Suppressor macrophage treated with lipopolysaccharide for 4 hours (primary cell): ENCODE measurements around the gene CLASP1.
"Not testable (repeated sequence)": the region's sequence is repeated elsewhere in the genome, so short reads cannot be mapped to it uniquely, and the experiment has no call there.

Experiments used
- DNase-seq: peaks from one replicate; pipeline ENCODE4 v3.0.0-alpha.2; 2020

Gene CLASP1

DNA sequence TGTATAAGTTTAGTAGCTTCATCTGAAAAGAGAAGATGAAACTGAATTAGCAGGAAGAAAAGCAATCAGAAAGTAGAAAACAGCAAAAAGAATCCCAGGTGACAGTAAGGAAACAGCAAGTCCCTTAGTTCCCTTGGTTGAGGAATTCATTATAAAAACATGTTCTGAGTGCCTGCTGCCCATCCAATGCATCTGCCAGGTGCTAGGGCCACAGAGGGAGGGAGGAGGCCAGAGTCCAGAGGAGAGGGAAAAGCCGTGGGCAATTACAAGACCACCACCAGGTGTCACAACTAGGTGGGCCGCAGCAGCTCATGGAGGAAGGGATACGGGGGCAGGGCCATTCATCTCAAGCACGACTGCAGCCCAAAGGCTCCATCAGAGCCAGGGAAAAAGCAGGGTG lies 308.3 kb downstream of the CLASP1 start:
- DNase-seq = no peak

DNA sequence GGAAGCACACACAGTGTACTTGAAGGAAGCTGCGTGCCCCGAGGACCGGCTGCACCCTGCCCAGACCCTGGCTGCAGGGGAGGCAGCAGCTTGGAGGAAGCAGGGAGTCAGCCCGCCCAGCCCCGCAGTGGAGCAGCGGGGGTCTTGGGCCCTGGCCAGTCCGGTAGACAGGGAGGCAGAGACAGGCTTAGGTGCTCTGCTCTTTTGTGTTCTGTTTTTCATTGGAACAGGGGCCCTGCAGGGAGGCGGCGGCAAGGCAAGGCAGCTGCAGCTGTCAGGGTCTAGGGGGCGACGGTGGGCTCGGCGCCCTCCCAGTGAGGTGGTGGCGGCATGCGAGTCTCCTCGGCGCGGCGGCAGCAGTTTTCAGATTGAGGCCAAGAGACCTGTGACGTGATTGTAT lies 311.0 kb downstream of the CLASP1 start:
- no peak for DNase-seq

DNA sequence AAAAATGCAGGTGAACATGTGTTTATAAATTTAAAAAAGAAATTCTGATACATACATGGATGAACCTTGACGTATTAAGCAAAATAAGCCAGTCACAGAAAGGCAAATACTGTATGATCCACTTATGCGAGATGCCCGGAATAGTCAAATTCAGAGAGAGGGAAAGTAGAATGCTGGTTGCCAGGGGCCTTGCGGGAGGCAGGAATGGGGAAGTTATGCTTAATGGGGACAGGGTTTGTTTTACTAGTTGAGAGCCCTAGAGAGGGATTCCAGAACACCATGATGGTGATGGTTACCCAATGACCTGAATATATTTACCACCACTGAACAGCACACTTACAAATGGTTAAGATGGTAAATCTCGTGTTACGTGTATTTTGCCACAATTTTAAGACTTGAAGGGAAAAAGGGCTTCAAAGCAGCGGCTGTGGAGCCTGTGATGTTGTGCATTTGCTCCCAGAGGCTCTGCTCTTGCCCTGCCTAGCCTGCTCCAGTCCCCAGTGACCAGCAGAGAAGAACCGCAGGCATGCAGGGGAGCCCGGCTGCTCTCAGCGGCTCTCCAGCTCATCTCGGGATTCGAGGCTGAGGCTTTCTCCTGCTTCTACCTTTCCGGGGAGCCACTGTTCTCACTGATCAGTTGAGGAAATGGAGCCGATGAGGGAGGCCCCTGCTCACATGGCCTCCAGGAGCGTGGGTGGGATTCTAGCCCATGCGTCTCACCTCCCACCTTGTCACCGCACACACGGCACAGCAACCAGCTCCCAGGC lies 312.6 kb downstream of the CLASP1 start:
- no peak for DNase-seq

DNA sequence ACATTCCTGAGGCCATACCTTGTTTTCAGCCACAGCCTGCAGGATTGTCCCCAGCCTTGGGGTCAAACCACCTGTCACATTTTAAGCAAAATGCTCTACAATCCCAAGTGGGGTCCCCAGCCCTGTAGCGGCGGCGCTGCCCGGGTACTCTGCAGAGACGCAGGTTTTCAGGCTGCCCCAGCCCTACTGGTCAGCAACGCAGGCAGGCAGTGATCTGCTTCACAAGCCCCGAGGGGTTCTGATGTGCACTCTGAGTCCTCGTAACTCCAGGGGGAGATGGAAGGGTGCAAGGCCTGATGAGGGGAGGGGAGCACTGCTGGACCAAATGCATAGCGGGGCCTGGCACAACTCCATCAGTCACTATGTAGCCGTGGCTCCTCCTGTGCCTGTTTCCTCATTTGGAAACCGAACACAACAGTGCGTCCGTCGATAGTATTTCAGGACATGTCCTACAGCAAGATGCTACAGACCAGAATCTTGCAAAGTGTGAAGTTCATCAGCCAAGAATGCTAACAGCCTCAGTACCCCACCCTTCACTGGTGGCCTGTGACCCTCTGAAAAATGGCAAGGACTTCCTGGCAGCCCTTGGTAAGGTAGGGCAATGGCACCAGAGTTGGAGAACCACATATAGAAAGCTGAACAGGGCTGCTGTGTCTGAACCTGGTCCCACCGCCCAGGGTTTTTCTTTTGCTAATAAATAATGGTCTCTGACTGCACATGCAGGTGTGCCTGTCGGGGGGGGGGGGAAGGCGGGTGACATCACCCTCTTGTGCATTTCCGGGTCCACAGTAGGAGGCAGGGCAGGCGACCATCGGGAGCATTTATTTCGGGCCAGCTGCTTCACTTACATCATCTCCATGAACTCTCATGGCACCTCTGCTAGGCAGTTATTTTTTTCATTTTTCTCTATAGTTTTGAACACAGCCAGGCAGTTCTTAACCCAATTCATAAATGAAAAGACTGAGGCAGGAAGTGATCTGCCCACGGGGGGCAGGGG lies 313.7 kb downstream of the CLASP1 start:
- no peak for DNase-seq

DNA sequence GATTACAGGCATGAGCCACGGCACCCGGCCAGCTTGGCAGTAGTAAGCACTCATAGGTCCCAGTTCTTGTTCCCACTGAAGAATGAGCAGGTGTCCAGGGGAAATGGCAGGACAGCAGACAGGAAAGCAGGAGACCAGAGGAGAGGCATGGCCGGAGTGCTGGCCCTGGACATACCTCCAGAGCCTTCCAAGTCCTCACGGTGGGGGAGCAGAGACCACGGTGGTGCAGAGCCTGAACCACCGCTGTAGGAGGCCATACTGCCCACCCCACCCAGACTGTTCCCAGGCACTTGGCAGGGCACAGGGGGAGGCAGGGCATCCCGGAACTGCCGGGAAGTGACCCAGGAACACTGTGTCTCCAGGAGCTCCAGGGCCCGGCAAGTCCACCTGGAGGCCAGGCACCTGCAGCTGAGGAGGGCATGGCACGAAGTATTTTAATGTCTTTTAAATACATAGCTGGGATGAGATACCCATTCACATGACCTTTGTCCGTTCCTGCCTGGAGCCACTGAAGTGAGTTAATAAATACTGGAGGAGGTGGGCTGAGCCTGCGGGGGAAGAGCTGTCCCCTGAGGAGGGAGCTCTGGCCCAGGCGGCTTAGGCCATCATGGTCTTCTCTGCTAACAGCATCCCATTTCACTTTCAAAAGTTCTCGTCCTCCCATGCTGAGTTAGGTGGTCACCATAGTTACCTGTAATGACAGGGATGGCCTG lies 314.5 kb downstream of the CLASP1 start:
- no peak for DNase-seq

DNA sequence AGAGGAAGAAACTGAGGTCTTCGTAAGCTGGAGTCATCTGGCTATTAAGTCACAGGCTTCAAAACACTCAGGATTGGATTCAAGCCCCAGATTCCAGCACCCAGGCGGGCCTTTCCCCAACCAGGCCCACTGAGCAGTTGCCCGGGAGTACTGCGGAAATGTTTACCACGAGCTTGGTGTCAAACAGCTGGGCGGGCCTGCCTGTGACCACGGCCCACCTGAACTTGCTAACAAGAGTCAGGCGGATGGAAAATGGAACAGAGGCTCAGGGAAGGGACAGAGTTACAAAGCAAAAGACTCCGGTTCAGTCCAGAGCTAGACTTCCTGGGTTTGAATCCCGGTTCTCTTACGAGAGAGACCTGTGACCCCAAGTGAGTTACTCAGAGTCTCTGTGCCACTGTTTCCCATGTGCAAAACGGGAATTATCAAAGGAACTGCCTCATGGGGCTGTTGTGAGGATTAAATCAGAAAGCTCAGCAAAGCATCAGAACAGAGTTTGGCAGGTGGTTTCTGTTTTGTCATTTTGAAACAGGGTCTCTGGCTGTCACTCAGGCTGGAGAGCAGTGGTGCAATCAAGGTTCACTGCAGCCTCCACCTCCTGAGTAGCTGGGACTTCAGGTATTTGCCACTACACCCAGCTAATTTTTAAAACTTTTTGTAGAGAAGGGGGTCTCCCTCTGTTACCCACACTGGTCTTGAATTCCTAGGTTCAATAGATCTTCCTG lies 315.3 kb downstream of the CLASP1 start:
- DNase-seq = no peak

DNA sequence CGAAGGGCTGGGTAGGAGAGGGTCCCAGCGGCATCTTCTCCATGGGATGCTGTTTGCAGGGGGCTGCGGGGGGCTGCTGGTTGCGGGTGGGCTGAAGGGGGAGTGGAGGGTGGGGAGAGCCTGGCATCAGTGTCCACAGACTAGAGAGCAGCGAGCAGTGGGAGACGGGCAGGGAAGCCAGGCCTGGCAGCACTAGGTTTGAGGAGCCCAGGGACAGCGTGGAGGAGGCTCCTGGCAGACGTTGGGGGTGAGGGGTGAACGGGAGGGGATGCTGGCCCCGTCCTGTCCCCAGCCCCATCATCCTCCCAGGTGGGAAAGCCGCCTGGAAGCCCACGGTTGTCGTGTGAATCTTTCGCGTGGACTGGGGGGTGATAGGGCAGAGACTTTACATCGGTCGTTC lies 316.0 kb downstream of the CLASP1 start:
- DNase-seq = no peak

DNA sequence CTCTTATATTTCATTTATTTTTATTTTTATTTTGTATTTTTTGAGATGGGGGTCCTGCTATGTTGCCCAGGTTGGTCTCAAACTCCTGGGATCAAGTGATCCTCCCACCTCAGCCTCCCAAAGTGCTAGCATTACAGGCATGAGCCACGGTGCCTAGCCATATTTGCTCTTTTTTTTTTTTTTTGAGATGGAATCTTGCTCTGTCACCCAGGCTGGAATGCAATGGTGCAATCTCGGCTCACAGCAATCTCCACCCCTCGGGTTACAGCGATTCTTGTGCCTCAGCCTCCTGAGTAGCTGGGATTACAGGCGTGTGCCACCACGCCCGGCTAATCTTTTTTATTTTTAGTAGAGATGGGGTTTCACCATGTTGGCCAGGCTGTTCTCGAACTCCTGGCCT lies 317.9 kb downstream of the CLASP1 start:
- DNase-seq = not testable (repeated sequence)

DNA sequence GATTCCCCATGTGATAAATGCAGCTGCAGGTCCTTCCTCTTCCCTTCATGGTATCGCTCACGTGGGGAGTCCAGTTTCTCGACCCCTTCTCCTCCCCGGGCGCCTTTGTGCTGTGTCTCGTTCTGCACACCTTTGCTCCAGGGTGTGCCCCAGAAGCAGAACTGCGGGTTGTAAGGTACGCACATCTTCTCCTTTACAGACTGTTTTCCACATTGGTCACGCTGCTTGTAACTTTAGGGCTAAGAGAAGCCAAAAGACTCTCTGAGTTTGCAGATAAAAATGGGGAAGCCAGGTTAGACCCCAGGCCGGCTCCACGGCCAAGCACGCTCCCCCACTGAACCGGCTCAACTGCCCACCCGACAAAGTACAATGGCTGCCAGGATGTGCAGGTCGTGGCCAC lies 318.3 kb downstream of the CLASP1 start:
- DNase-seq = no peak

DNA sequence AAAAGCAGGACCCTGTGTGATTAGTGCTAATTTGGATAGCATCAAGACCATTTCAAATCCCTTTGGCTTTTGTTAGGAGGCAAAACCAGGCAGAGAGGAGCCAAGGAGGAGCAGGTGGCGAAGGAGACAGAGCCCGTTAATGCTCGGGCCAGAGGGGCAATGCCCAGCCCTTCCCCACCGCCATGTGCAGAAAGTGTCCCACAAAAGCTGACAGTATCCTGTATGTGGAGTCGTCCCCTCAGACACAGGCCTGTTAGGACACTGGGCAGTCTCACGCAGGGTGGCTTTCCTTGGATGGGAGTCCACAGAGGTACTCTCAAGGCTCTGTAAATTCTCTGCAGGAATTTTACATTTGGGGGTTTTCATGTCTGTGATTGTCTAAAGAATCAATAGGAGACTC lies 319.5 kb downstream of the CLASP1 start:
- no peak for DNase-seq

DNA sequence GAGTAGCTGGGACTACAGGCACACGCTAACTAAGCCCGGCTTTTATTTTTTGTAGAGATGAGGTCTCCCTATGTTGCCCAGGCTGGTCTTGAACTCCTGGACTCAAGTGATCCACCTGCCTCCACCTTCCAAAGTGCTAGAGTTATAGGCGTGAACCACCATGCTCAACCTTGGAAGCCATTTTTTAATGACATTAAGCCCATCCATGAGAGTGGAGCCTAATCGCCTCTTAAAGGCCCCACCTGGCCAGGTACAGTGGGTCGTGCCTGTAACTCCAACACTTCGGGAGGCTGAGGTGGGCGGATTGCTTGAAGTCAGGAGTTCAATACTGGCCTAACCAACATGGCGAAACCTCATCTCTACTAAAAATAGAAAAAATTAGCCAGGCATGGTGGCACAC lies 322.6 kb downstream of the CLASP1 start:
- no peak for DNase-seq

DNA sequence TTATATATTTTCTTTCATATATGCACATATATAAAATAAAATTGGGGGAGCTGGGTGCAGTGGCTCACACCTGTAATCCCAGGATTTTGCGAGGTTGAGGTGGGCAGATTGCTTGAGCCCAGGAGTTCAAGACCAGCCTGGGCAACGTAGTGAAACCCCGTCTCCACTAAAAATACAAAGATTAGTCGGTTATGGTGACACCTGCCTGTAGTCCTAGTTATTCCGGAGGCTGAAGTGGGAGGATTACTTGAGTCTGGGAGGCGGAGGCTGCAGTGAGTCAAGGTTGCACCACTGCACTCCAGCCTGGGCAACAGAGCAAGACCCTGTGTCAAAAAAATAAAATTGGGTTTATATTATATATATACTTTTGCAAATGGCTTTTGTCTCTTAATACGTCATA lies 324.7 kb downstream of the CLASP1 start:
- DNase-seq = no peak

DNA sequence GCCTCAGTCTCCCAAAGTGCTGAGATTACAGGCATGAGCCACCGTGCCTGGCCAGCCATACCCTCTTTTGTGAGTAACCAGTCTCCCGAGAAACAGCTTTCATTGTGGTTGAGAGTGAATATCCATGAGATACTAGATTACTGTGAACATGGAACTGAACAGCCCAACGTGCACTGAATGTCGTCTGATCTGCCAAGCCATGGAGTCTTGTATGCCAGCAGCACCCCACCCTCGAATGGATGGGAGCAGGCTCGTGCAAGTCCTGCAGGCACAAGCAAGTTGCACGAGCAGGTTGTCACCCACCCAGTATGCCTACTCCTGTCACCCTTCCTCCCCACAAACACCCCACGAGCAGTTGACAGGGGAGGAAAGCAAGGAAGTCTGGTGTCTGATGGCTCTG lies 327.8 kb downstream of the CLASP1 start:
- no peak for DNase-seq

DNA sequence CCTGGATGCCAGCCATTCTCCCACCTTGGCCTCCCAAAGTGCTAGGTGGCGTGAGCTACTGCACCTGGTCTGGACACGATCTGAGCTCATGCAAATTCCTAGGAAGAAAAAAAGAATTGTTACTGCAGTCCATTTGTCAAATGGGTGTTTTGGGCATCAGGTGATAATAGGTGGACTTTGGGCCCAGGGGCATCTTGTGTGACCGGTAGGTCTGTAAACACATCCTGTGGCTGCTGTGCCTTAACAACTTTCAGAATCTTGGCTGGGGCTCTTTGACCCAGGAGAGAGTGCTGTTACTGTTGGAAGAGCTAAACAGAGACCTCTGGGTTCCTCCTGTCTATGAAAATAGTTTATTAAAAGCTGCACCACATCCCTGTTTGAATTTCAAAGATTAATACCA lies 329.3 kb downstream of the CLASP1 start:
- DNase-seq = no peak

DNA sequence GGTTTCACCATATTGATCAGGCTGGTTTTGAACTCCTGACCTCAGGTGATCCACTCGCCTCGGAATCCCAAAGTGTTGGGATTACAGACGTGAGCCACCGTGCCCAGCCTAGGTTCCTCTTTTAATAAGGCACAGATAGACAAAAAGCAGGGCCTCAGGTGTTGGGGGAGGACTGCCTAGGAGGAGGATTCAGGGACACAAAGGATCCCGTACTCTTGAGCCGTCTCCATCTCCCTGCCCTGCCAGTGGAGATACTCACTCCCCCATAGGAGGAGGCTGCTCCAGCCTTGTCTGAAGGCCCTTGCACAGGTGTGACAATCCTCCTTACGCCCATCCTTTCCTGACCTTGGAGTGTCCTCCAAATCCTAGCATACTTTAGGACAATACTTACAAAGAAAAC lies 332.3 kb downstream of the CLASP1 start:
- no peak for DNase-seq

DNA sequence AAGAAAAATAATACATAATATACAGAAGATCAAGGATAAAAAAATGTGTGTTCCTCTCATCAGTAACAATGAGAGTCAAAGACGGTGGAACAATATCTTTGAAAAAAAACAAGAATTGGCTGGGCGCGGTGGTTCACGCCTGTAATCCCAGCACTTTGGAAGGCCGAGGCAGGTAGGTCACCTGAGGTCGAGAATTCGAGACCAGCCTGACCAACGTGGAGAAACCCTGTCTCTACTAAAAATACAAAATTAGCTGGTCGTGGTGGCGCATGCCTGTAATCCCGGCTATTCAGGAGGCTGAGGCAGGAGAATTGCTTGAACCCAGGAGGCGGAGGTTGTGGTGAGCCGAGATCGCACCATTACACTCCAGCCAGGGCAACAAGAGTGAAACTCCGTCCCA lies 335.6 kb downstream of the CLASP1 start:
- DNase-seq = not testable (repeated sequence)

DNA sequence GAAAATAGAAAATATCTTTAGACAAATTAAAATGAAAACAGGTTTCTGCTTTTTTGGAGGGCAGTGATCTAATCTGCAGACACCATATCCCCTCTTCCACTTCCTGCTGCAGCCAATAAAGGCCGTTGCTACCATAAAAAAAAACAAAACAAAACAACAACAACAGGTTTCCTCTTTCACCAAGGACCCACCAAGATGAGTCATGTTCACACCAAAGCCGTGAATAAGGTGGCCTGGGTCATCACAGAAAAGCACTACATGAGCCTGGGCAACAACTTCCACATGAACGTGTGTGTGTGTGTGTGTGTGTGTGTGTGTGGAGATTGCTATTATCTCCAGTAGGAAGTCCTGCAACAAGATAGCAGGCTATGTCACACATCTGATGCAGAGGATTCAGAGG lies 339.5 kb downstream of the CLASP1 start:
- DNase-seq = peak; percentile 40

DNA sequence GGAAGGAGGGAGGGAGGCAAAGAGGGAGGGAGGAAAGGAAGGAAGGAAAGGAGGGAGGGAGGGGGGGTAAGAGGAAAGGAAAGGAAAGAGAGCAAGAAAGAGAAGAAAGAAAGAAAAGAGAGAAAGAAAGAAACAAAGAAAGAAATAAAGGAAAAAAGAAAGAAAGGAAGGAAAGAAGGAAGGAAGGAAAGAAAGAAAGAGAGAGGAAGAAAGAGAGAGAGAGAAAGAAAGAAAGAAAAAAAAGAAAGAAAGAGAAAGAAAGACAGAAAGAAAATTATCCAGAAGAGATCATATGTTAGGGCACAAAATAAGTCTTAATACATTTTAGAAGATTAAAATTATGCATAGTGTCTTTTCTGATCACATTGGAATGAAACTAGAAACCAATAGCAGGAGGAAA lies 339.9 kb downstream of the CLASP1 start:
- DNase-seq = no peak

DNA sequence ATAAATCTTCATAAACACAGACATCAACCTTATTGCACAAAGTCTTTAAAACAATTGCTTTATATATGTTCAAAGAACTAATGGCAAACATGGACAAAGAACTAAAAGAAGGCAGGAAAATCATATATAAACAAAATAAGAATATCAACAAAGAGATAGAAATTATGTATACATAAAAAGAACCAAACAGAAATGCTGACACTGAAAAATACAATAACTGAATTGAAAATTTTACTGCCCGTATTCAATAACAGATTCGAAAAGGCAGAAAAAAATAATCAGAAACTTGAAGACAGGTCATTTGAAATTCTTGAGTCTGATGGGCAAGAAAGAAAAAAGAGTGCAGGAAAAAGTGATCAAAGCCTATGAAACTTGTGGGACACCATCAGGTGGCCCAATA lies 342.2 kb downstream of the CLASP1 start:
- DNase-seq = no peak

DNA sequence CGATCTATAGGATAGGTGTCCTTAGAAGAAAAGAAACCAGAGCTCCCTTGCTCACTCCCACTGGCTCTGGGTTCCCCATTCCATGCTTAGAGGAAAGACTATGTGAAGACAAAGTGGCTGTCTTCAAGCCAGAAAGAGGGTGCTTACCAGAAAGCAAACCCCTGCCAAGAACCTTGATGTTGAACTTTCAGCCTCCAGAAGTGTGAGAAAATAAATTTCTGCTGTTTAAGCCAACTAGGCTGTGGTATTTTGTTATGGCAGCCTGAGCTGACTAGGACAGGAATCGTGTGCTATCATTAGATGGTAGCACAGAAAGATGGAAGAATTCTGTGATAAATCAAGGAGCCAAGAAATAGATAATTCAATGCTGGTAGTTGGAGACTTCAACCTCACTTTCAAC lies 344.3 kb downstream of the CLASP1 start:
- no peak for DNase-seq

DNA sequence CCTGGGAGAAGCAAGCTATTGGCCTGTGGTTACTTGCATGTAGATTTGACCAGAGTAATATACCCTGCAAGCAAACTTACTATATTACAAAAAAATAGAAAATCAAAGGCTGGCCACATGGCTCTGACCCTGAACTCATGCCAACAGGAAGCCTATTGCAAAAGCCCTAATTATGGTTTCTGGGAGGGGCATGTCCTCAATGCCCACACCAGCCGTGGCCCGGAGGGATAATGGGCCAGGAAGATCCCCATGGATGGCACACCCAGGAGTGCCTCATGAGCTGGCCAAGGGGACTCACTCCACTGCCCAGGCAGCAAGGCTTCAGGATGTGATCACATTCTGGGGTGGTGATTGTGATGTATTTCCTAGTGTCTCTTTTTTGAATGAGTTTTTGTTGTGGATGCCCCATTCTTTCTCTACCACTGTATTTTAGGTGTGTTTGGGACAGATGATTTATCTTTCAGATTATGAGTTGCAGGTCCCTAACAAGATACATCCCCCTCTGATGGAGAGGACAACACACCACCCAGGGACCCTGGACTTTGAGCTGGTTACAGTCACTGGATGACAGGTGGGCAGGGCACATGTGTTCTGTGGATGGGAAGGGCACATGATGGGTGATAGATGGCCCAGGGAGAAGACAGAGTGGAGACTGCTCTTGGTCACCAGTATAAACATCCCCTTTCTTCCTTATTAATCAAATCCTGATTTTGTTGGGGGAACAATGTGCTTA lies 345.6 kb downstream of the CLASP1 start:
- DNase-seq = no peak

DNA sequence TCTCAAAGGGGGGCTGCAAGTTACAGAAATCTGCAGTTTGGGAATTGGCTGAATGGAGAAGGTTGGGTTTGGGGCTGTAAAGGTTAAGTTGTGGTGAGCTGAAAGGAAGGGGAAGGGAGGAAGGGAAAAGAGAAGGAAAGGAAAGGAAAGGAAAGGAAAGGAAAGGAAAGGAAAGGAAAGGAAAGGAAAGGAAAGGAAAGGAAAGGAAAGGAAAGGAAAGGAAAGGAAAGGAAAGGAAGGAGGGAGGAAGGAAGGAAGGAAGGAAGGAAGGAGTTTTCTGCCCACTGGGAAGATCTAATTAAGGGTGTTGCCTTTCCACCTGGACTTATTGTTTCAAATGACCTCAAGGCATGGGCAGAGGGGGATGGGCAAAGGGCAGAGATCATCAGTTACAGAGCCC lies 348.1 kb downstream of the CLASP1 start:
- DNase-seq = not testable (repeated sequence)
